A549 treated with Hydrocortisone at 1 μM for 4 hours (cell line): Measurements from ENCODE around the gene CLK2. TPM values are rescaled to one million over a fixed set of nuclear protein-coding genes. Genes with fewer than 3 reads are reported as not detected.

Source experiments
- total RNA-seq: library from RNA; stranded (reverse); fragments of 200-300 nt; extraction: Qiagen RNA extraction; gene quantifications from 5 replicates; pipeline ENCODE4 v1.2.3, GENCODE V29; 2022

The CLK2 gene
- 22.3 to 26.3 TPM (median 25.4 TPM) in 5 replicates for total RNA-seq

DNA sequence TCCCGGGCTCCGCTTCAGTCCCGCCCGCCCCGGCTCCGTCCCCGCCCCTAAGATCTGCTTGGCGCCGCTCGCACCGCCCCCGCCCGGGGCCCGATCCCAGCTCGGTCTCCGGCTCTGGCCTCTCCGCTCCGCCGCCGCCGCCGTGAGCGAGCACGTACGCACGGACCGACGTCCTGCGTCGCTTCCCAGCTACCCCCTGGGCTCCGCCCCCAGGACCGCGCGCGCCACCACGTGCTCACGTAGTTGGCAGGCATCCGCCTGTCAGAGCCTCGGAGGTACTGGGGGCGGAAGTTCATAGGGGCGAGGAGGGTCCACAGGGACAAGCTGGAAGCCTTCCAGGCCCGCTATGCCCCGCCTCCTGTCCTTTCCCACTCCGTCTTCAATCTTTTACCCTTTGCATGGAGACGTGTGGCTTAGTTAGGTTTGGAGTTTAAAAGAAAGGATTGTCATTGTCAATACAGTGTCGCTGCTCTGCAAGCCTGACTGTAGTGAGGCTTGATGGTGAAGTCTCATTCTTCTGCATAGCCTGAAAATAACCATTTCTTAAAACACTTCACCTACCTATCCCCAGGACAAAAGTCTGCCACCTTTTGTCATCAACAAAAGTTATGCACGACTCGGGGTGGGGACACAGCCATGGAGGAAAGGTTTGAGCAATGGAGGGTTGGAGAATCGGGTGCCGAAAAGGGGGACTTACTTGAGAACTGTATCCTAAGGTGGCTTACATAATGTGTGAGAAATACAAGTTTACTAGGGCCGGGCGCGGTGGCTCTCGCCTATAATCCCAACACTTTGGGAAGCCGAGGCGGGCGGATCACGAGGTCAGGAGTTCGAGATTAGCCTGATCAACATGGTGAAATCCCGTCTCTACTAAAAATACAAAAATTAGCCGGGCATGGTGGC lies at the start of gene CLK2:
TSS of gene CLK2 (minus strand) at position 162 of the 903 bp plus-strand sequence. CDS start 2,527 bp downstream, outside the sequence.

DNA sequence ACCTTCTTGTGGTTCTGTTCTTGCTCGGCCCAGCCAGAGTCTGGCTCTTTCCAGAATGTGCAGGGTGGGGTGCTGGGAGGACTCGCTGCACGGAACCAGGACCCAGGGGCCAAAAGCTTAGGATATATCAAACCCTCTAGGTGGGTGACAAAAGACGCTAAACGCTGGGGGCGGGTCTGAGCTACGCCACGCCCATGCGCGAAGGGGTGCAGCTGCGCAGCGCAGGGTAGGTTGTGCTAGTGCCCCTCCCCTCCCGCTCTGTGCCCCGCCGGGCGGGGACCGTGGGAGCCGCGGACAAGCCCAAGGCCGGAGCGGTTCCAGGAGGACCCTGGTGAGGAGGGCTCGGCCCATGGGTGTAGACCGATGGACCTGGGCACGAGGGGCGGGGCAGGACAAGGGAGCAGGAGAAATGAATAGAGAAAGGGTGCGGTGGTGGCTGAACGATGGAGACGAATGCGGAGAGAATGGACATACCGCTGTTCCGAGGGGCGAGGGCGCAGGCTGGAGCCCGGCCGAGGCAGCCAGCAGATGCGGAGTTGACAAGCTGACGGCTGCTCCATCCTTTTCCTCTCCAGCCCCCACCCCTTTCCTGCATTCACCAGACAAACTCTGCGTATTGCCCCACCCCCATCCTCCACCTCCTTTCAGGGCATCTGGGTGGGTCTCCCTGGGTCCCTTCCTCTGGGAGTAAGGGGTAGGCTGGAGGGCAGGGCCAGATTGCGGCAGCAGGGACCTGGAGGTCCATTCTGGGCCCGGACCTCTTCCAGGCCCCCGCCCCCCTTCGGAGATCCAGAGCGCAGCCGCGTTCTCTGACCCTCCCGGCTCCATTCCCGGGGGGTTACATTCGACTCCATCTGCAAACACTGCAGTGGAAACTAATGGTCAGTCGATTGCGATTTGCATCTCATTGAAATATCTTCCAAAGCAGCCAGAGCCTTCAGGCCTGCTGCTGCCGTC lies 47.6 kb upstream of the CLK2 start, which contains the start of gene RUSC1:
TSS of gene RUSC1 (plus strand) at position 234 of the 957 bp plus-strand sequence. CDS start 880 bp downstream, outside the sequence.

DNA sequence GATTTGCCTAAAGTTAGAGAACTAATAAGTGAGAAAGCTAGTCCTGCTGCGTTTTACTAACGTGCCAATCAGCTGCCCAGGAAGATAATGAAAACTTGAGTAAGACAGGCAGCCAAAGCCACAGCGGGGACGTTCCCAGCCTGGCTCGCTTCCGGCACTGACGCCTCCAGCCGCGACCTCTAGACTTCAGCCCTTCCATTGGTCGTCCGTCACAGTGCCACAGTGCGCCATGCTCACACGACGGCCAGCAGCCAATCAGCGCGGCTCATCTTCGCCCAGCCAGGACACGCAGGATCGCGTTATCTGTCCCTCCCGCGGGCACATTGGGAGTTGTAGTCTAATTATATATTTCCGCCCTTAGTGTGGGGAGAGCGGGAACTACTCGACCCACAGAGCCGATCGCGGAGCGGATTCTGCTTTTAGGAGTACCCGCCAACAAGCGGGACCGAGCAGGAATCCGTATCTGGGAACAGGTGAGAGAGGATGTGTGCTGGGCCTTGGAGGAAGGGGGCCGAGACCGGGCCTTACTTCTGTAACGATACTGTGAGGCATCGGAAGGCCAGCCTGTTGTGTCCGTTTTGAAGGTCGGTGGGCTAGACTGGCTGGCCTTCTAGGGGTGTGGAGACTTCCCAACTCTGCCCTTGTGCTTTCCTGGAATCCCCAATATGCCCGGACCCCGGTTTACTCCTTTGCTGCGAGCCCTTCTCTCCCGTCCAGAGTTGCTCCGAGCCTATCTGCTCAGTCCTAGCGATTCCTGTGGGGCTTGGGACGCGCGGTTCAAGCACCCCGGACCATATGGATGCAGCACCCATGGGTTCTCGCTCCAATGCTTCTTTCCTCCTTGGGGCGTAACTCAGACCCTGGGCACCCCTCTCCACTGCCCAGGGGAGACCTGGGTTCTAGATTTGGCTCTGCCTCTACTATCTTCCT lies 35.5 kb upstream of the CLK2 start, which contains the start of gene FDPS:
TSS of gene FDPS (plus strand) at position 374 of the 930 bp plus-strand sequence. CDS start 924 bp downstream, outside the sequence.

DNA sequence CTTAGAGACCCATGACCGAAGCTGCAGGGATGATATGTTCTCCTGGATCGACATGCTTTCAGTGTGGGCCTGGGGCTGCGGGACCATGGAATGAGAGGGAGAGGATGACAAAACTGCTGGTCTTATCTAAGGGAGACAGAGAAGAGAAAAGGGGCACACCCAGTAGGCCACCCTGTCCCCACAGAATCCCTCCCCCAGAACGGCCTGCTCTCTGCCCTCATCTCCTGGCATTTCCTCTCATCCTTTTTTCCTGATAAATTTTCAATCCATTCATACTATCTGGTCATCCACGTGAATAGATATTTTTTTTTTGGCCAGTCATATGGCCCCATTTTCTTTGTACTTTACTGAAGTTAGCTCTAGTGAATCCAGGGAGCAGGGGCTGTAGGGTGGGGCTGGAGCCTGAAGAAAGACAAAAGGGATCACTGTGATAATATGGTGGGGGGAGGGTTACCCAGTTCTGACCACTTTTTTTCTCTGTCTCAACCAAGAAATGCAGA lies 28.1 kb upstream of the CLK2 start, which contains the start of gene PKLR:
TSS of gene PKLR (minus strand) at position 97 of the 500 bp plus-strand sequence. CDS start at position 54, 43 bp downstream.

DNA sequence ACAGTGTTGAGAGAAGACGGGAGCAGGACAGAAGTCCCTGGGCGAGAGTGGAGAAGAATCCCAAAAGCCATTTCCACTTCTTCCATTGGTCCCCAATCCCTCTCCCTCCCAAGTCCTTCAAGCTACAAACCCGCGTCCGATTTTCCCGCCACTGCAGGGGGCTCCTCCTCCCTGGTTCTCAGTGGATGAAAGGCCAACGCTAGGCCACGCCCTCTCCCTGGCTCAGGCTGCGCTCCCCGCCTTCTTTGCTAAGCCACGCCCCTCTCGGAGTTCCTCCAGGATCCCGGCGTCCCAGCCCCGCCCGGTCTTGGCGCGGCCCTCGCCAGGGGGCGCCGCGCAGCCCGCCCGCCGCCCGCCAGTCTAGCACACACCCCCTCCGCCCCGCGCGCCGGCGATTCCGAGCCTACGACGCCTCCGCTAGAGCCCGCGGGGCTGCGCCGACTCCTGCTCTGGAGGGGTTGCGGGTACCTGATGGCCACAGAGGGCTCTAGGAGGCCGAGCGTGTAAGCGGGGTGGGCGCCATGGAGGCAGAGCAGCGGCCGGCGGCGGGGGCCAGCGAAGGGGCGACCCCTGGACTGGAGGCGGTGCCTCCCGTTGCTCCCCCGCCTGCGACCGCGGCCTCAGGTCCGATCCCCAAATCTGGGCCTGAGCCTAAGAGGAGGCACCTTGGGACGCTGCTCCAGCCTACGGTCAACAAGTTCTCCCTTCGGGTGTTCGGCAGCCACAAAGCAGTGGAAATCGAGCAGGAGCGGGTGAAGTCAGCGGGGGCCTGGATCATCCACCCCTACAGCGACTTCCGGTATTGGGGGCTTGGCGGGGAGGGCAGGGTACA lies 4.0 kb upstream of the CLK2 start, which contains the start of gene HCN3:
TSS of gene HCN3 (plus strand) at position 394 of the 832 bp plus-strand sequence. CDS start at position 522, 128 bp downstream.

DNA sequence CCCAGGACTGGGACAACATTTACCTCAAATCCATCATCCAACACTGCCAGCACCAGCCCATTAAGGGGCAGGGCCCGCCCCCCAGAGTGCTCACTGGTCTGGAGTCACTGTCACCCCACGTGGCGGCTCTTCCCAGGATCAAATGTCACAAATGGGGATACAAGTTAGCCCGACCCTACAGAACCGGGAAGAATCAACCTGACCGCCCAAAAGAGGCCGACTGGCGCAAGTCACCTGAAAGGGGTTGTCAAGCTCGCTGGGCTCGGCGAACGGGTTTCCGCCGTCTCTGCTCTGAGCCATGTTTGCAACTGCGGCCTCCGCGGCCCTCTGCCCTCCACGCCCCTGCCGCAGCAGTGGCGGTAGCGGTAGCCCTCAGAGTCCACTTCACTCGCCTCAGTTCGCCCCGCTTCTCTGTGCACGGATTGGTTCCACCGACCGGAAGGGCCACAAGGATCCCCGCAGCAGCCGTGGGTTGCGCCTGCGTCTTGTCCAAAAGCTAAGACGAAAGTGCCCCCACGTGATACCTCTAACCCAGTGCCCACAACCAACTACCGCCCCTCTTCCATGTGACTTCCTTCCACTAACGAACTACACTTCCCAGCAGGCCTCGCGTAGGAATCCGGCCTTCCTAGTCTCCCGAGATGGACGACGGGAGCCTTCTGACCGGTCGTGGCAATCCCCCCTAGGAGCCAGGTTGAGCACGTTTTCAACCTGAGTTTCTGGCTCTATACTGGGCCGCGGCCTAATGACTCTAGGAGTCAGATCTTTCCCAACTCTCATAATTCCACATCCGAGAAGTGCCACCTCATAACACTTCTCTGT lies 11.2 kb downstream of the CLK2 start, which contains the start of gene SCAMP3:
TSS of gene SCAMP3 (minus strand) at position 509 of the 822 bp plus-strand sequence. CDS start at position 300, 209 bp downstream.

DNA sequence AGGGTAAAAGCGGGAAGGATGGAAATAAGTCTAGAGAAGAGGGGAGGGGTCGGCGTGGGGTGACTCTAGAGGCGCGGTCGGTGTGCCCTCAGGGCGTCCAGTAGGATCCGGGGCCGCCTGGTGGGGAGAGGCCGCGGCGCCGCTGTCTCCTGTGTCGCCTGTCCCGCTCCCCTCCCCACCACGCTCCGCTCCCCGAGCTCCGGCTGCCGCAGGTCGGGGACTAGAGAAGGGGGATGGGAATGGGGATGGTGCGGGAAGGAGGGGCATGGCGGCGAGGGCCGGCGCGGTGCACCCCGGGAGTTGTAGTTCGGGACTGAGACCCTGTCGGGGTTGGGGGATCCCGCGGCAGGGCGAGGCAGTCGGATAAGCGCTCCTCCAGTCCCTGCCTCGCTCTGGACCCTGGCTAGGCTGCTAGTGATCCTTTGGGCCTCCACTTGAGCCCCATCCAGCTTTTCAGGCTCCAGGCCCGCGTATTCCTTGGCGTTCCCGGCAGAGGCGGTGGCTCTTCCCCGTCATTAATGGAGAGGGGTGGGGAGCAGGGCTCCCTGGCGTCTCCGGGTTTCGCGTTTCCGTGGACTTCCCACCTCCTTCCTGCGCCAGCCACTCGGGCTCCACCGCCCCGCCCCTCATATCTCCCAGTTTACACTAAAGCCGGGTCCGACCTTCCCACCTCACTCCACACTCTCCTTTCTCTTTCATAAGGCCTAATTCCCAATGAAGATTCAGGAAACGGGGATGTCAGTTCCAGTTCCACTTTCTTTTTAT lies 17.9 kb downstream of the CLK2 start, which contains the start of gene ENTREP3:
TSS of gene ENTREP3 (minus strand) at position 241 of the 765 bp plus-strand sequence. CDS start 606 bp downstream, outside the sequence.

Other genes with a start within 250 kb of the CLK2 start
- gene DCST2, start 239.7 kb downstream of the CLK2 start, total RNA-seq, result 0.37 to 0.77 TPM (median 0.52 TPM) in 5 replicates
- gene DCST1, start 239.7 kb downstream of the CLK2 start, total RNA-seq, result 0.07 to 0.08 TPM in 2 of 5 replicates, not detected in the others
- 84.2 to 106 TPM (median 101 TPM) in 5 replicates for gene ADAM15, start 222.2 kb downstream of the CLK2 start, total RNA-seq
- 12.3 to 15.4 TPM (median 13.0 TPM) in 5 replicates for gene EFNA4, start 209.8 kb downstream of the CLK2 start, total RNA-seq
- 9.7 to 11.7 TPM (median 11.6 TPM) in 5 replicates for gene EFNA3, start 194.7 kb downstream of the CLK2 start, total RNA-seq
- 21.4 to 32.6 TPM (median 26.0 TPM) in 5 replicates for gene EFNA1, start 145.6 kb downstream of the CLK2 start, total RNA-seq
- gene SLC50A1, start 137.7 kb downstream of the CLK2 start, total RNA-seq, result 32.8 to 36.7 TPM (median 34.6 TPM) in 5 replicates
- 69.5 to 108 TPM (median 98.1 TPM) in 5 replicates for gene DPM3, start 133.0 kb downstream of the CLK2 start, total RNA-seq
- gene KRTCAP2, start 100.2 kb downstream of the CLK2 start, total RNA-seq, result 187 to 257 TPM (median 250 TPM) in 5 replicates
- gene TRIM46, start 99.7 kb downstream of the CLK2 start, total RNA-seq, result 1.7 to 2.9 TPM (median 2.7 TPM) in 5 replicates
- gene THBS3, start 65.6 kb downstream of the CLK2 start, total RNA-seq, result 7.6 to 9.3 TPM (median 8.5 TPM) in 5 replicates
- gene MTX1, start 64.8 kb downstream of the CLK2 start, total RNA-seq, result 63.2 to 79.8 TPM (median 74.7 TPM) in 5 replicates
- 31.8 to 36.8 TPM (median 32.8 TPM) in 5 replicates for gene ENTREP3, start 18.0 kb downstream of the CLK2 start, total RNA-seq
- gene SCAMP3, start 11.1 kb downstream of the CLK2 start, total RNA-seq, result 94.3 to 128 TPM (median 118 TPM) in 5 replicates
- gene HCN3, start 4.0 kb upstream of the CLK2 start, total RNA-seq, result 3.5 to 5.3 TPM (median 4.6 TPM) in 5 replicates
- not detected in 5 replicates for gene PKLR, start 27.9 kb upstream of the CLK2 start, total RNA-seq
- 158 to 180 TPM (median 168 TPM) in 5 replicates for gene FDPS, start 35.4 kb upstream of the CLK2 start, total RNA-seq
- gene RUSC1, start 47.4 kb upstream of the CLK2 start, total RNA-seq, result 42.2 to 54.3 TPM (median 53.4 TPM) in 5 replicates